Gastroesophageal sphincter (tissue), 4 donors: ENCODE data around the gene TBC1D9. TPM values are rescaled to one million over a fixed set of nuclear protein-coding genes. Genes with fewer than 3 reads are reported as not detected.

Experiments
- ATAC-seq: fragments of 150-250 bp; one replicate; pipeline ENCODE4 v1.9.1; 2016; ENCODE audit warnings: mild to moderate bottlenecking, moderate library complexity
- H3K27ac ChIP-seq, 4 donors: fragments of 200-600 bp; sonication (generic) in 3 of 4; 1 replicate in 3 of 4; 2 replicates in 1 of 4; pipeline ENCODE4 v1.5.1; 2016 to 2019
- H3K27me3 ChIP-seq: fragments of 200-600 bp; sonication (generic); one replicate; pipeline ENCODE4 v1.5.1; 2019
- H3K36me3 ChIP-seq, 2 donors: fragments of 200-600 bp; sonication (generic); one replicate each; pipeline ENCODE4 v1.5.1; 2019; ENCODE audit warnings: control low read depth in 1 of 2
- H3K4me1 ChIP-seq, 3 donors: fragments of 200-600 bp; sonication (generic); 1 replicate in 2 of 3; 2 replicates in 1 of 3; pipeline ENCODE4 v1.5.1; 2016 to 2019; ENCODE audit warnings: control low read depth in 2 of 3
- H3K4me3 ChIP-seq, 2 donors: fragments of 200-600 bp; sonication (generic); one replicate each; pipeline ENCODE4 v1.5.1; 2019; ENCODE audit warnings: mild to moderate bottlenecking in 1 of 2, moderate library complexity in 1 of 2
- H3K9me3 ChIP-seq, 3 donors: fragments of 200-600 bp; sonication (generic); one replicate each; pipeline ENCODE4 v1.5.1; 2017 to 2019; ENCODE audit warnings: control low read depth in 2 of 3
- EP300 ChIP-seq: sonication (generic); formaldehyde crosslinking; IDR thresholded peaks from one replicate; pipeline ENCODE4 v1.6.1; 2017; ENCODE audit warnings: antibody characterized with exemption, mild to moderate bottlenecking
- POLR2A ChIP-seq, 2 donors: fragments of 450-650 bp; IDR thresholded peaks; one replicate each; pipeline ENCODE4 v1.6.1; 2017; ENCODE audit warnings: antibody characterized with exemption in 2 of 2, mild to moderate bottlenecking in 2 of 2, moderate library complexity in 1 of 2
- POLR2AphosphoS5 ChIP-seq: sonication (generic); formaldehyde crosslinking; IDR thresholded peaks from one replicate; pipeline ENCODE4 v1.6.1; 2017; ENCODE audit warnings: antibody characterized with exemption
- WGBS, 2 donors: methylation state at CpG; one replicate each; pipeline ENCODE4 v1.1.5; 2018; ENCODE audit warnings: low coverage in 1 of 2; 5-methylcytosine and 5-hydroxymethylcytosine counted together
- total RNA-seq, 4 donors: library from RNA; depleted of rRNA; stranded (reverse); fragments of >200 nt; gene quantifications; one replicate each; pipeline ENCODE4 v1.1.0, GENCODE V29; 2016
- TF ChIP-seq, protein P1 (sequence below), 4 experiments: fragments of 200-600 bp in 2 of 4; fragments of 450-650 bp in 2 of 4; sonication (generic) in 1 of 4; IDR thresholded peaks; one replicate each; pipeline ENCODE4 v1.5.1; 2017 to 2019; ENCODE audit warnings: antibody characterized with exemption in 4 of 4, mild to moderate bottlenecking in 2 of 4, moderate library complexity in 2 of 4

Gene TBC1D9
- total RNA-seq, 4 donors from 2014 or later: 10.9 to 23.8 (median 16.6) TPM

DNA sequence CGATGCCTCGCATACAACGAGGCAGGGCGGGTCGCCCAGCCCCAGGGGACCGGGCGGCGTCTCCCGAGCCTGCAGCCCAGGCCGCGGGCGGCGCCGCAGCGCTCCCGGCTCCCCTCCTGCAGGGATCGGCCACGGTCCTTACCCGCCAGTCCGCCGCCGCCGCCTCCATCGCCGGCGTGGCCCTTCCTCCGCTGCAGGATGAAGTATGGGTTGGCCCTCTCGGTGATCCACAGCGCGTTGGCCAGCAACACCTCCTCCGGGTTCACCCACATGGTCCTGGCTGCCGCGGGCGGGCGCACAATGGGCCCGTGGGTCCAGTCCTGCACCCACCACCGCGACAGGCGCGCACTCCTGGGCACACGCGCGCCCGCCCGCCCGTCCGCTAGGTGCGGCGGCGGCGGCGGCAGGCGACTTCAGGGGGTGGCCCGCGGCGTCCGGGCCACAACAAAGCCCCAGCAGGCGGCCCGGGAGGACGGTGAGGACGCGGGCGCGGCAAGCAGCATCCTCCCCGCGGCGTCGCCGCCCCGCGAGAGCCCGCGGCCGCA is 339 bp downstream of the TBC1D9 start:
- Histone ChIP-seq H3K9me3 (no peaks in the 10 kb centered on the region), H3K27ac (peak overlapping the region; percentile 78 to 95 (median 94)), H3K4me3 (peak overlapping the region; percentile 77 to 88), H3K27me3 (no peaks in the 10 kb centered on the region), H3K4me1 (peaks cover 0 to 37% (median 0%) of the 10 kb centered on the region in 3 donors), H3K36me3 (no peaks in the 10 kb centered on the region)
- peak; percentile 57 for ATAC-seq
- TF ChIP-seq POLR2AphosphoS5 (peak; percentile 3), EP300 (no peak), POLR2A (IDR thresholded peaks at IDR 0.05) (peak in 1 of 2 donors; percentile 34)
- TF ChIP-seq, protein P1, sequence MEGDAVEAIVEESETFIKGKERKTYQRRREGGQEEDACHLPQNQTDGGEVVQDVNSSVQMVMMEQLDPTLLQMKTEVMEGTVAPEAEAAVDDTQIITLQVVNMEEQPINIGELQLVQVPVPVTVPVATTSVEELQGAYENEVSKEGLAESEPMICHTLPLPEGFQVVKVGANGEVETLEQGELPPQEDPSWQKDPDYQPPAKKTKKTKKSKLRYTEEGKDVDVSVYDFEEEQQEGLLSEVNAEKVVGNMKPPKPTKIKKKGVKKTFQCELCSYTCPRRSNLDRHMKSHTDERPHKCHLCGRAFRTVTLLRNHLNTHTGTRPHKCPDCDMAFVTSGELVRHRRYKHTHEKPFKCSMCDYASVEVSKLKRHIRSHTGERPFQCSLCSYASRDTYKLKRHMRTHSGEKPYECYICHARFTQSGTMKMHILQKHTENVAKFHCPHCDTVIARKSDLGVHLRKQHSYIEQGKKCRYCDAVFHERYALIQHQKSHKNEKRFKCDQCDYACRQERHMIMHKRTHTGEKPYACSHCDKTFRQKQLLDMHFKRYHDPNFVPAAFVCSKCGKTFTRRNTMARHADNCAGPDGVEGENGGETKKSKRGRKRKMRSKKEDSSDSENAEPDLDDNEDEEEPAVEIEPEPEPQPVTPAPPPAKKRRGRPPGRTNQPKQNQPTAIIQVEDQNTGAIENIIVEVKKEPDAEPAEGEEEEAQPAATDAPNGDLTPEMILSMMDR (IDR thresholded peaks at IDR 0.05): peak in 3 of 4 experiments; percentile 13 to 29 (median 25)
- 0% methylated on average over 1 to 18 of the region's 74 CpGs for WGBS, 2 donors

DNA sequence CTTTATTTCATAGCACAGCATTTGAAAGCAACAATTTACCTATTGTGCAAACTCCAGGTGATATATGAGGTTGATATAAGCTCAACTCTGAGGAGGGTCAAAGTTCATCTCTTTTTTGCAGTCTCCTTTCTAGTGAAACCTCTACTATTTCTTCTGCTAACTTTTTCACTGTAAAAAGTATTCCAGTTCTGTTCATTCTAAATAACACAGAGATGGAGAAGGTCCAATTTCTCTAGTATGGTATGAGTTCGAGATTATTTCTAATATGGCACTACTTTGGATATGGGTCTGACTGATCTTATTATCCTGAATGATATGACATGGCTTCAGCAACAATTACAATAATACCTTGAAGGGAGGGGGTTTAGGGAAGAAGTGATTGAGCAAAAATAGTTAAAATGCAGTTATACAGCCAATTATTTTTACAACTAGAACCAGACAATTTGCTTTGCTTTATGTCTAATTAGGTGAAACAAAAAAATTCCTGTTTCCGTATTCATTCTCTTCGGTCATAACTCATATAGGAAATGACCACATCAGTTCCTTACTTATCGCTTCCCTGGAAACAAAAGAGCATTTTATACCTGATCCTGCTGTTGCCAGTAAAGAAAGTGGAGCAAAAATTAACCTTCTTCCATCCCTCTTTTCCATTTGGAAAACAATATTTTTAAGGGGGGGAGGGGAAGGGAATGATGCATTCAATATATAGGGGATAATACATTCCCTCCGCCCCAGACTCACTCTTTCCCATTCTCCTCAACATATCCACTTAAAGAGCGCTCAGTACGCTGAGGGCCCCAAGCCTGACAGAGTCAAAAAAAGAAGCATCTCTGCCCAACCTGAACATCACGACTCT is 1.0 kb downstream of the TBC1D9 start:
- Histone ChIP-seq H3K4me1 (peaks cover 0 to 37% (median 0%) of the 10 kb centered on the region in 3 donors), H3K27ac (peak overlapping the region; percentile 78 to 95 (median 94)), H3K4me3 (peak overlapping the region; percentile 77 to 88), H3K9me3 (no peaks in the 10 kb centered on the region), H3K27me3 (no peaks in the 10 kb centered on the region), H3K36me3 (no peaks in the 10 kb centered on the region)
- TF ChIP-seq POLR2A (IDR thresholded peaks at IDR 0.05) (no peak), EP300 (no peak), POLR2AphosphoS5 (no peak)
- TF ChIP-seq, protein P1 (IDR thresholded peaks at IDR 0.05): no peak
- WGBS, 2 donors: 5 to 11% methylated on average over 3 to 7 of the region's 8 CpGs
- ATAC-seq: no peak

DNA sequence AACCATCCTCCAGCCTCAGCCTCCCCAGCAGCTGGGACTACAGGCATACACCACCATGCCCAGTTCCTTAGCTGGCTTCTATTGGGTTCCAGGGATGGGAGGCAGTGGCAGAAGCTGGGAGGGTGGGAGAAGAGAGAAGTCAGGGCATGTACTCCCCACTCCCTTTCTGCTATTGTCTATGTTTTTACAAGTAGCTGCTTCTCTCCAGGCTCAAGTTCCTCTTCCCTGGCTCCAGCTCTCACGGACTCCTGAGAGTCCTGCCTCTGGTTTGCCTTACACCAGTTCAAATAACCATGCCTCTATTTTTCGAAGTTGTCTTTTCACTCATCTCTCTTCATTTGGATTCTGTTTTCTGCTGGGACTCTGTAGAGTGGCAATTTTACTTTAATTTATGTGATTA is 2.9 kb downstream of the TBC1D9 start:
- WGBS, 2 donors: 80 to 81% methylated on average over 2 of the region's 2 CpGs
- ATAC-seq: no peak
- Histone ChIP-seq H3K4me3 (no peak overlapping the region), H3K27me3 (no peaks in the 10 kb centered on the region), H3K36me3 (no peaks in the 10 kb centered on the region), H3K27ac (no peak overlapping the region), H3K9me3 (no peaks in the 10 kb centered on the region), H3K4me1 (peaks cover 0 to 37% (median 0%) of the 10 kb centered on the region in 3 donors)
- TF ChIP-seq, protein P1 (IDR thresholded peaks at IDR 0.05): no peak
- no peak for TF ChIP-seq POLR2AphosphoS5
- TF ChIP-seq EP300: no peak
- no peak for TF ChIP-seq POLR2A (IDR thresholded peaks at IDR 0.05)

DNA sequence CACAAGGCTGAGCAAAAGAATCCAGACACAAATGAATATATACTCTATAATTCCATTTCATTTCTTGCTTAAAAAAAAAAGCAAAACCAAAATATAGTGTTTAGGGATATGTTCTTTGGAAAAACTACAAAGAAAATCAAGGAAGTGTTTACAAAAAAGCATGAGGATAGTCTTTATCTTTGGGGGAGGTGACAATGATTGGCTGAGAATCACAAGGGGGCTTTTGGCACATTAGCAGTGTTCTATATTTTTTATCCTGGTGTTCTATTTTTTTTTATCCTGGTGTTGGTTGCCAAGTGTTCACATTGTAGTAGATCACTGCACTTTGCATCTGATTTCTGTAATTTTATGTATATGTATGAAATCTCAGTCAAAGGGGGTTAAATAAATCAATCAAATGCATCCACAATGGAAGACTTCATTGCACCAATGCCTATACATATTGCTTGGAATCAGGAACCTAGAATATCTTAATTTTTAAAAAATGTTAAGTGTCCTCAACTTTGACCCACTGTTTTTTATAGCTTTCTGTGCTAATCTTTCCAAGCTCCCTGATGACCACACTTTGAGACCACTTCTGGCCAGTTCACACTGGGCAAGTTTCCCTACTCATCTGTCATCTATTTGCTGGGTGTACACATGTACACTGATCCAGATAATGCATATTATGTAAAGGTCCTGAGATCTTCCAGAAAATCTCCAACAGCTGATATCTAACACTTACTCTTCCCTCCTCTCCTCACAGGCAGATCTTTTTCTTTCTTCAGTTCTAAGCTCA is 3.7 kb downstream of the TBC1D9 start:
- no peak overlapping the region for H3K4me3 ChIP-seq
- H3K27me3 ChIP-seq: no peaks in the 10 kb centered on the region
- ATAC-seq: no peak
- peaks cover 0 to 36% (median 0%) of the 10 kb centered on the region in 3 donors for H3K4me1 ChIP-seq
- TF ChIP-seq POLR2AphosphoS5 (no peak), POLR2A (IDR thresholded peaks at IDR 0.05) (no peak), EP300 (no peak)
- TF ChIP-seq, protein P1 (IDR thresholded peaks at IDR 0.05): no peak
- H3K9me3 ChIP-seq: no peaks in the 10 kb centered on the region
- H3K36me3 ChIP-seq: no peaks in the 10 kb centered on the region
- no peak overlapping the region for H3K27ac ChIP-seq
